Measurements from ENCODE around the gene METTL1.

METTL1 gene

GRCh38 chr12:57767305-57767698 lies 4.6 kb downstream of the METTL1 start:
- no peak for DNase-seq

- DNase-seq: no peak
Measured at GRCh38 chr12:57766464-57767304, 5.2 kb downstream of the METTL1 start, which contains the start of gene CYP27B1. Gene CYP27B1, minus strand, starts transcription at chr12:57767078. Its CDS starts 37 bp downstream, at chr12:57767041.

GRCh38 chr12:57765698-57766463 lies 6.0 kb downstream of the METTL1 start:
- DNase-seq: no peak

- no peak for DNase-seq
Measured at GRCh38 chr12:57765003-57765697, 6.8 kb downstream of the METTL1 start.

GRCh38 chr12:57764662-57765002 lies 7.3 kb downstream of the METTL1 start:
- DNase-seq: no peak

- DNase-seq: no peak
Measured at GRCh38 chr12:57763881-57764661, 7.8 kb downstream of the METTL1 start.

GRCh38 chr12:57762463-57762862 lies 9.4 kb downstream of the METTL1 start:
- no peak for DNase-seq

- DNase-seq: no peak
Measured at GRCh38 chr12:57761391-57761998, 10.4 kb downstream of the METTL1 start.

GRCh38 chr12:57760347-57760982 lies 11.4 kb downstream of the METTL1 start:
- no peak for DNase-seq

- DNase-seq: no peak
Measured at GRCh38 chr12:57759360-57759980, 12.4 kb downstream of the METTL1 start.

- no peak for DNase-seq
Measured at GRCh38 chr12:57758552-57759359, 13.1 kb downstream of the METTL1 start.

- no peak for DNase-seq
Measured at GRCh38 chr12:57757771-57758170, 14.1 kb downstream of the METTL1 start.

GRCh38 chr12:57756406-57757341 lies 15.2 kb downstream of the METTL1 start:
- DNase-seq: no peak

- DNase-seq: no peak
Measured at GRCh38 chr12:57755454-57756372, 16.2 kb downstream of the METTL1 start.

- no peak for DNase-seq
Measured at GRCh38 chr12:57755194-57755453, 16.8 kb downstream of the METTL1 start.

GRCh38 chr12:57754411-57755193 lies 17.3 kb downstream of the METTL1 start, which contains the start of gene MARCHF9:
Gene MARCHF9, plus strand, starts transcription at chr12:57755103. Its CDS starts 426 bp downstream, at chr12:57755529.
- peak; percentile 63 for DNase-seq

- no peak for DNase-seq
Measured at GRCh38 chr12:57753756-57754337, 18.1 kb downstream of the METTL1 start.
